ENCODE measurements around the gene PKN1.
"Not testable (repeated sequence)": the region's sequence is repeated elsewhere in the genome, so short reads cannot be mapped to it uniquely, and the experiment has no call there.

Gene PKN1

DNA sequence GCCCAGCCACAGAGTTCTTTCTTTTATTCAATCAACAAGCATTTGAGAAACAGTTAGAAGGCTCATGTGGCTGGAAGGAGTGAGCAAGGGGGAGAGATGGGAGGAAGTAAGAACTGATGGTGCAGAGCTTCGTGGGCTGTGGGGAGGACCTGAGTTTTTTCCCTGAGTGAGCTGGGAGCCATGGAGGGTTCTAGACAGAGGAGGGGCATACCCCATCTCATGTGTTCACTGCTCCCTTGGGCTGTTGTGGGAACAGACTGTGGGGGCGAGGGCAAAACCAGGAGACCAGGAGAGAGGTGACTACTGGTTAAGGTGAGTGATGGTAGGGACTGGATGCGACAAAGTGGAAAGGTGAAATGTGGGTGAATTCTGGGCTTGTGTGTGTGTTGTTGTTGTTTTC lies 2.4 kb upstream of the PKN1 start:
- DNase-seq (ENCODE audit: low spot score) = no peak

DNA sequence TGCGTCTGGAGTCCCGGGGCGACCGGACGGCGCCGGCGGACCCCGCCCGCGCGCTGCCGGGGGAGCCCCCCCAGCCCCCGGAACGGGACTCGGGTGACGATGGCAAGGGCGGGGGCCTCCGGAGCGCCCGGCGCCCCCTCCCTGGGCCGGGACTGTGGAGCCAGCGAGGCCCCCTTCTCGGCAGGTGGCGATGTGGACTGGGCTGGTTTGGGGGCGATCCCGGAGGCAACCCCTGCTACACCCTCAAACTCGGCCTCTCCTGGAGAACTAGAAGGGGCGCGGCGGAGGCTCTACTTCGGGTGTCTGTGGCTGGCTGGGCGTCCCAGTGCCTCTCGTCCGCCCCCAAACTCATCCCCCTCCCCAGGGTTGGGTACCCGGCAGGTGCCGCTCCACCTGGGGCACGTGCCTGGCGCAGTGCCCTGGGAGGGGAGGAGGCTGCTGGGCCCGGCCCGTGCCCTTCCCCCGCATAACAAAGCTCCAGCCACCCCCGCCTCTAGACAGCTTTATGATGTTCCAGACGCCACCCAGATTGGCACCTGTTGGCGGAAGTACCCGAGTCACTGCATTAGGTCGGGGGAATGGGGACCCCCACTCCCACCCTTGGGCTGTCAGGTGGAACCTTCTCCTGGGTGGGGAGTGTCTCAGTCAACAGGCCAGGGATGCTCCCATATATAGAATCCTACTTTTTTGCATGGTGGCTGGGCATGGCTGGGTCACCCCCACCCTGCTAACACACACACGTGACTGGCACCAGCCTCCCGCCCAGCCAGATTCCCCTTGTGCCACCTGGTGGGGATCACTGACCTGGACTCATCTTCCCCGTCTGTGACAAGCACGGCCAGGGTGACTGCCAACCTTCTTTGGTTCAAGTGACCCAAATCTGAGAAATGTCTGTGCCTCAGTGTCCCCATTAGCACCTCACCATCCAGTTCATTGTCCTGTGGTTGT lies 722 bp downstream of the PKN1 start:
- DNase-seq (ENCODE audit: low spot score) = peak; percentile 28

DNA sequence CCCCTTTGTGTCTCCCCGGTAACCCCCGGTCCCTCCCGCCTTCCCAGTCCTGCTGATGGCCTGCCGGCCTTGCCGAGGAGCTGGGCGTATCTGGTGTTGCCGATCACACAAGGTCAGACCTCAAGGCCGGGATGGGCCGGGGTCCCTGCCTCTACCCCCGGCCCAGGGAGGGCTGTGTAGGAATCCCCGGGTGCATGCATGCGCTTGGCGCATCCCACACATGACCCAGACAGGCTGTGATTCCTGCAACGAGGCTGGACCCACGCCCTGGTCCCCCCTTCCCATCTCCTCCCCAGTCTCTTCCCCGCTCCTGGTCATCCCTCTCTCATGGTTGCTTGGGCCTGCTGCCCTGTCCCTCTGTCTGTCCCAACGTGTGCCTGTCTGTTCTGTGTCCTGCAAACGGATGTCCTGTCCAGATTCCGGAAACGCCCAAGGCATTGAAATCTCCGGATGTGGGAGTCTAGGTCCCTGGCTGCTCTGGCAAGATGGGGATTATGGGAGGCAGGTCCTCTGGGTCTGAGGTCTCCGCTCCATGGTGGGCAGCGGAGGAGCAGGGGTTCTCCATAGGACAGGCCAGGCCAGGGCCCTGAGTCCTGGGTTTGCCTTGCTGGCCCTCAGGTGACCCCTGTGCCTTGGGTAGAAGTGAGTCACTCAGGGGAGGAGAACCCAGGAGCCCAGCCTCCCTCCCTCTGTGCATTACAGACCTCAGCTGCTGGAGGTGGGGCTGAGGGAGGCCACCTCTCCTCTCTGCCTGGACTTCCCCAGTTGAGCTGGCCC lies 1.6 kb downstream of the PKN1 start:
- DNase-seq (ENCODE audit: low spot score) = peak; percentile 5

DNA sequence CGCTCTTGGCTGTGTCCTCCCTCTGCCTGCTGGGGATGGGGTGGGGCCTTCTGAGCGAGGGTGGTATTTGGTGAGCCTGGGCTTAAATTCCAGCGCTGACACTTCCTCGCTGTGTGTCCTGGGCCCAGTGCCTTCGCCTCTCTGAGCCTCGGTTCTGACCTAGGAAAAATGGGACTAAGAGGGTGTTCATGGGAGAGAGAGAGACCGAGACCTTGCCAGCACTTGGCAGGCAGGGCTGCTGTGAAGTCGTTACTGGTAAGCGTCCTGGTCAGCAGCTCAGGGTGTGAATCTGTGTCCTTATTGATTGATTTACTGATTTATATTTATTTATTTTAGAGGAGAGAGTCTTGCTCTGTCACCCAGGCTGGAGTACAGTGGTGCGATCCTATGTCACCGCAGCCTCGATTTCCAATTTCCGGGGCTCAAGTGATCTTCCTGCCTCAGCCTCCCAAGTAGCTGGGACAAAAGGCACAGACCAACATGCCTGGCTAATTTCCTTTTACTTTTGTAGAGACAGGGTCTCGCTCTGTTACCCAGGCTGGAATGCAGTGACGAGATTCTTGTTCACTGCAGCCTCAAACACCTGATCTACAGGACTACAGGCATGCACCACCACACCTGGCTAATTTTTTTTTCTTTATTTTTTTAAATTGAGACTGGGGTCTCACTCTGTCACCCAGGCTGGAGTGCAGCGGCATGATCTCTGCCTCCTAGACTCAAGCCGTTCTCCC lies 2.4 kb downstream of the PKN1 start:
- DNase-seq (ENCODE audit: low spot score) = no peak

DNA sequence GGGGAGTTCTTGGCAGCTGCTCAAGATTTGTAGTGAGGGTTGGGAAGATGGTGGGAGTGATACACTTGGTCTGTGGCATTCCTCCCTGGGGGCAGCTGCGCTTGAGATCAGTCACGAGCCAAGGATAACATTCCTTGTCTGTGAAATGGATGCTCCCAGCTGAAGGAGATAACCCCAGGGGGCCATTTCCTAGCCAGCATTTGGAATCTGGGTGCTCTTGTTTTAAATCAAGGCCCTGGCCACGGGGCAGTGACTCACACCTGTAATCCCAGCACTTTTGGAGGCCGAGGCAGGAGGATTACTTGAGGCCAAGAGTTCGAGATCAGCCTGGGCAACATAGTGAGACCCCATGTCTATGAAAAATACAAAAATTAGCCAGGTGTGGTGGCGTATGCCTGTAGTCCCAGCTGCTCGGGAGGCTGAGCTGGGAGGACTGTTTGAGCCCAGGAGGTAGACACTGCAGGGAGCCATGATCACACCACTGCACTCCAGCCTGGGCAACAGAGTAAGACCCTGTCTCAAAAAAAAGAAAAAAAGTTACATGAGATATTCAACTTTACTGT lies 4.6 kb downstream of the PKN1 start:
- no peak for DNase-seq (ENCODE audit: low spot score)

DNA sequence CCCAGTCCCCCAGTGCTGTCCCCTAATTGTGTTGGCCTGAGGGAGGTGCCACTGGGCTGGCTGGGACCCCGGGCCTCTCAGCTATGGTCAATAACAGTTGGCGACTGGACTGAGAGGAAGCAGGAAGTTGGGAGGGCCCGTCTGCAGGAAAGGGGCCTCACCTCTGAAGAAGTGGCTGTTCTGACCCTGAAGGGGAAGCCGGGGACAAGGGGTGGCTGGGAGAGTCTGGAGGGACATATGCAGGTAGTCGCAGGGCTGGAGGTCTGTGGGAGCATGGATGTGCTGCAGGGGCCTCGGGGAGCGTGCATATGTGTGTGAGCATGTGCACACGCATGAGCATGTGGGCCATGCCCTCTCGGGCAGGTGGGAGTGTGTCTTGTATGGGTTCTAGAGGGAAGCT lies 5.9 kb downstream of the PKN1 start:
- DNase-seq (ENCODE audit: low spot score) = no peak

DNA sequence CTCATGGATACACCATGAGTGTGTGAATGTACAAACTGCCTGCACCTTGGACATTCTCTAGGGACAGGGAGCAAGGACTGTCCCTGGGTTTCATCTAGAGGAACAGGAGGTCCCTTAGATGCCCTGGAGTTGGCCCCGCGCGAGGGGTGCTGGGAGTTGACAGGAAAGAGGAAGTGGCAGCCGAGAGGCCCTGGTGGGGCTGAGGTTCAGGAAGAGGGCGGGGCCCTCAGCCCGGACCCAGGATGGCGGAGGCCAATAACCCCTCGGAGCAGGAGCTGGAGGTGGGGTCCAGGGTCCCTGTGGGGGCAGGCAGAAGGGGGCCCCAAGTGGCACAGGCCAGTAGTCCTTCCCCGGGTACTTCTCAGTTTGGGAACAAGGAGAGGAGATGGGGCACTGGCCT lies 6.9 kb downstream of the PKN1 start:
- DNase-seq (ENCODE audit: low spot score) = no peak

DNA sequence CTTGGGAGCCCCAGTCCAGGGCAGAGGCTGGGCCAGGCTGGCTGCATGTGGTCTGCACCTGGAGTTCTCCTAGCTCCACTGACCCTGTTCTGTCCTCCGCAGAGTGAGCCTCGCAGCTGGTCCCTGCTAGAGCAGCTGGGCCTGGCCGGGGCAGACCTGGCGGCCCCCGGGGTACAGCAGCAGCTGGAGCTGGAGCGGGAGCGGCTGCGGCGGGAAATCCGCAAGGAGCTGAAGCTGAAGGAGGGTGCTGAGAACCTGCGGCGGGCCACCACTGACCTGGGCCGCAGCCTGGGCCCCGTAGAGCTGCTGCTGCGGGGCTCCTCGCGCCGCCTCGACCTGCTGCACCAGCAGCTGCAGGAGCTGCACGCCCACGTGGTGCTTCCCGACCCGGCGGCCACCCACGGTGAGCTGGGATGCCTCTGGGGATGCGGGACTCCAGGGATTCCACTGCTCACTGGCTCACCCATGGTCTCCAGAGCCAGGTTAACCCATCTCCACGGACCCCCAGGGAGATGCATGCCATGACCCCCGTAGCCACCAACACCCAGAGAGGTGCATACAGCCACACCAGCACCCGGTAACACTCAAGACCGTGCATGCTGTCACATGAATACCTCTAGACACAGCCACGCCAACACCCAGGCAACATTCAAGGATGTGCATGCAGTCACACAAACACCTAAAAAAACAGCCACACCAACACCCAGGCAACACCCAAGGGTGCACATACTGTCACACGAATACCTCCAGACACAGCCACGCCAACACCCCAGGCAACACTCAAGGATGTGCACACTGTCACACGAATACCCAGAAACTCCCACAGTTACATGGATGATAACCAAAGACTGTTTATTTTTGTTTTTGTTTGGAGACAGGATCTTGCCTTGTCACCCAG lies 8.2 kb downstream of the PKN1 start:
- no peak for DNase-seq (ENCODE audit: low spot score)

DNA sequence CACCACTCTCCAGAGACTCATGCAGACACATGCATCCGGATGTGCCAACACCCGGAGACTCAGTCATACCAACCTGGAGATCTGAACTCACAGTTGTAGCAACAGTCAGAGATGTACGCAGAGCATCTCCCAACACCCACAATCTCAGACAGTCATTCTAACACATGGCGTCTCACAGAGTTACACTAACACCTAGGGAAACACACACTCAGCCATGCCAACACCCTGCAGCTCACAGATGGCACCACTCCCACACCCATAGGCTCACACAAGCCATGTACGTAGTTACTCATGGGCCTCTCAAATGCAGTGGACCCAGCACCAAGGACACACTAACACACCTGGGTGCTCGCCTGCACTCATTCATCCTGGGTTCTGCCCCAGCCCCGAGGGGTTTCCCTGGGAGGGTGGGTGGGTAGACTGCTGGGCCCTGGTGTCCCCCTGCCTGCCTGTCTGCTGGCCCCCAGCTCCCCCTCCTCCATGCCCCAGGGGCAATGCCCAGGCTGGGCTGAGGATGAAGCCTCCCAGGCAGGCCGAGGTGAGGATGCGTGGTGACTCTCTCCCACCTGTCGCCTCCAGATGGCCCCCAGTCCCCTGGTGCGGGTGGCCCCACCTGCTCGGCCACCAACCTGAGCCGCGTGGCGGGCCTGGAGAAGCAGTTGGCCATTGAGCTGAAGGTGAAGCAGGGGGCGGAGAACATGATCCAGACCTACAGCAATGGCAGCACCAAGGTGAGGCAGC lies 10.0 kb downstream of the PKN1 start:
- DNase-seq (ENCODE audit: low spot score) = no peak

DNA sequence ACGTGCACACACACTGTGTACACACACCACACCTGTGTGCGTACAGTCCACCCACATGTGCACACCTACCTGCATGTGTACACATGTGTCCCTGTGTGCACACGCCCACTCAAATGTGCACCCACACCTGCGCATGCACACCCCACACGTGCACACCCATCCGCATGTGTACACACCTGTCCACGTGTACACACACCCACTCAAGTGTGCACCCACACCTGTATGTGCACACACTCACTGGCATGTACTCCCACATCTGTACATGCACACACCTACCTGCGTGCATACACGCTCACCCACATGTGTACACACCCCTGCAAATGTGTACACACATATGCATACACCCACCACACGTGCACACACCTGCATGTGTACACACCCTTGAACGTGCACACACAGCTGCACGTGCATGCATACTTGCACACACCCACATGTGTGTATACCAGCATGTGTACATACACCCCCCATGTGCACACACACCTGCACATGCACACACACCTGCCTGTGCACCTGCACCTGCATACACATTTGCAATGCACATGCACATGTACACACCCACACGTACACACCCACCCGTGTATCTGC lies 10.6 kb downstream of the PKN1 start:
- no peak for DNase-seq (ENCODE audit: low spot score)

DNA sequence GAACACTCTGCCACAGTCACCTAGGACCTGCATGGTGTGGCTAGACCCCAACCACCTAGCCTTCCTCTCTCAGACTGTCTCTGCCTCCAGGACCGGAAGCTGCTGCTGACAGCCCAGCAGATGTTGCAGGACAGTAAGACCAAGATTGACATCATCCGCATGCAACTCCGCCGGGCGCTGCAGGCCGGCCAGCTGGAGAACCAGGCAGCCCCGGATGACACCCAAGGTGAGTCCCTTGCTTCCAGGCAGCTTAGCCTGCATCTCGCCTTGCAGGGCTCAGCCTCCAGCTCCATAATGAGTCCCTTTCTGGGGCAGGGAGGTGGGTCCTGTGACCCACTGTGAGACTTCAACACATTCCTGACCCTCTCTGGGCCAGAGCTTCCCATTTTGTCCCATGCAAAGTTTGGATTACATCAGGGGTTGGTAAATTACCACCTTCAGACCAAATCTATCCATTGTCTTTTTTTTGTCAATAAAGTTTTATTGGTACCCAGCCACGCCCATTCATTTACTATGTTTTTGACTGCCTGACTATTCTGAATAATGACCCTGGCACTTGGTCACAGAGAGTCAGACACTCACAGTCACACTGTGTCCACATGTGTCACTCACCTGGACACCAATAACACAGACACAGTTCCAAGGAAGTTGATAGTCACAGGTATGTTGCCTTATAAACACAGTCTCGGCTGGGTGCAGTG lies 13.4 kb downstream of the PKN1 start:
- no peak for DNase-seq (ENCODE audit: low spot score)

DNA sequence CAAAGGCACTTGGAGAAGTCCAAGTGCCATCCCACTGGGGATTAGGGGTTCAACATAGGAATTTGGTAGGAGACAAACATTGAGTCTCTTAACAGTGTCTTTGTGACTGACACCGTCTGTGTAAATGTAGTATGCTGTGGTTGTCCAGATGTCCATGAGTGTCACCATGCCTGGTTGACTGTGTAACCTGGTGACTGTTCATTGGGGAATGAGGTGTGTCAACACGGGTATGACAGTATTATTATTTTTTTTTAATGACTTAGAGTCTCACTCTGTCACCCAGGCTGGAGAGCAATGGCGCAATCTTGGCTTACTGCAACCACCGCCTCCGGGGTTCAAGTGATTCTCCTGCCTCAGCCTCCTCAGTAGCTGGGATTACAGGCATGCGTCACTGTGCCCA lies 16.2 kb downstream of the PKN1 start:
- DNase-seq (ENCODE audit: low spot score) = no peak

DNA sequence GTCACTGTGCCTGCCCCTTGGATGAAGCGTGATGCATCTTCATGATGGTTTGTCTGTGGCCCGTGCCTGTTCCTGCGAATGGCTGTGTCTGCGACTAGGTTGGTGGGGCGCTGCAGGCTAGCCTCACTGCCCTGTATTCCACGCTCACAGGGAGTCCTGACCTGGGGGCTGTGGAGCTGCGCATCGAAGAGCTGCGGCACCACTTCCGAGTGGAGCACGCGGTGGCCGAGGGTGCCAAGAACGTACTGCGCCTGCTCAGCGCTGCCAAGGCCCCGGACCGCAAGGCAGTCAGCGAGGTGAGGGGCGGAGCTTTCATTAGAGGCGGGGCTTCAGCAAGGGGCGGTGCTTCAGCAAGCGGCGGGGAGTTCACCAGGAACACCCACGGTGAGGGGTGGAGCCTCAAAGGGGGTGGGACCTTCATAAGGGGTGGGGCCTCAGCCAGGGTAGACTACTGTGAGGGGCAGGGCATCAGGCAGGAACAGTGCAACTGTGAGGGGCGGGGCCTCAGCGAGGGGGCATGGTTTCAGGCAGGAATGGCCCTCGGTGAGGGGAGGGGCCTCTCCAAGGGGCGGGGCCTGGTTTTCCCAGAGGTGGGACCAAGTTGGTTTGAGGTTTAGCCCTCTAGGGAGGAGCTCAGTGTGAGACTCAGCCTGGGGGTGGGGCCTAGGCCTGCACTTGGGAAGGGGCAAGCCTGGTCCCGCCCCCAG lies 17.2 kb downstream of the PKN1 start:
- DNase-seq (ENCODE audit: low spot score) = no peak

DNA sequence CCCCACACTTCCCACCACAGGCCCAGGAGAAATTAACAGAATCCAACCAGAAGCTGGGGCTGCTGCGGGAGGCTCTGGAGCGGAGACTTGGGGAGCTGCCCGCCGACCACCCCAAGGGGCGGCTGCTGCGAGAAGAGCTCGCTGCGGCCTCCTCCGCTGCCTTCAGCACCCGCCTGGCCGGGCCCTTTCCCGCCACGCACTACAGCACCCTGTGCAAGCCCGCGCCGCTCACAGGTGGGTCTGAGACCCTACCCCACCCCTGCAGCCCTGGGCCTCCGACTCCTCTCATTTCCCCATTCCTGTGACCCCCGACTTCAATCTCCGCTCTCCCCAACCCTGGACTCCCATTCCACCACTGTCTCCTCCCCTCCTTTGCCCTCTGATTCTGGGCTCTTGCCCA lies 17.8 kb downstream of the PKN1 start:
- no peak for DNase-seq (ENCODE audit: low spot score)

DNA sequence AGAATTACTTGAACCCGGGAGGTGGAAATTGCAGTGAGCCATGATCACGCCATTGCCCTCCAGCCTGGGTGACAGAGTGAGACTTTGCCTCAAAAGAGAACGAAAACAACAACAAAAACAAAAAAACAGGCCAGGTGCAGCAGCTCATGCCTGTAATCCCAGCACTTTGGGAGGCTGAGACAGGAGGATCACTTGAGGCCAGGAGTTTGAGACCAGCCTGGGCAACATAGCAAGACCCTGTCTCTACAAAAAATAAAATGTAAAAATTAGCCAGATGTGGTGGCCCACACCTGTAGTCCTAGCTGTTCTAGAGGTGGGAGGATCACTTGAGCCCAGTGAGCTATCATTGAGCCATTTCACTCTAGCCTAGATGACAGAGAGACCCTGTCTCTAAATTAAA lies 19.2 kb downstream of the PKN1 start:
- DNase-seq (ENCODE audit: low spot score) = not testable (repeated sequence)

DNA sequence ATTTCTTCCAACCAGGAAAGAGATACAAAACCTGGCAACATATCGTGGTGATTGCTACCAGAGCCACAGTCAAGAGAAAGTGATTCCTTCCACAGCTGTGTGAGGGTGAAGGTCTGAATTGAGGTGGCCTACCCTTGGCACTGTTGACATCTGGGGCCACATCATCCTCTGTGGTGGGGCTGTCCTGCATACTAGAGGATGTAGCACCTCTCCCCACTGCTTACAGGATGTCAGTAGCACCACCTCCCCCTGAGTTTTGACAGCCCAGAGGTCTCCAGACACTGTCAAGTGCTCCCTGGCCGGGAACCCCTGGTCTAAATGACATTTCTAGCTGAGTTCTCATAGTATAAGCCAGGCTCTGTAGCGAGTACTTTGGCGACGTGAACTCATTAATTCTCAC lies 26.6 kb downstream of the PKN1 start:
- DNase-seq (ENCODE audit: low spot score) = no peak

DNA sequence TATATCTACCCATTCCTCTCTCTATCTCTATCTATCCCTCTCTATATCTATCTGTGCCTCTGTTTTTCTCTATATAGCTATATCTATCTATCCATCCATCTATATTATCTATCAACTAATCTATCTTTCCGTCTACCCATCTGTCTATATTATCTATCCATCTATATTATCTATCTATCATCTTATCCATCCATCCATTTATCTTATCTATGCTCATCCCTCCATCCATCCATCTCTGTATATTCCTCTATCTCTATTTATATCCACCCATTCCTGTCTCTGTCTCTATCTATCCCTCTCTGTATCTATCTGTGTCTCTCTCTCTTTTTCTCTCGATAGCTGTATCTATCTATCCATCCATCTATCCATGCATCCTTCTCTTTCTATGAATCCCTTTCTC lies 27.8 kb downstream of the PKN1 start:
- DNase-seq (ENCODE audit: low spot score) = no peak

DNA sequence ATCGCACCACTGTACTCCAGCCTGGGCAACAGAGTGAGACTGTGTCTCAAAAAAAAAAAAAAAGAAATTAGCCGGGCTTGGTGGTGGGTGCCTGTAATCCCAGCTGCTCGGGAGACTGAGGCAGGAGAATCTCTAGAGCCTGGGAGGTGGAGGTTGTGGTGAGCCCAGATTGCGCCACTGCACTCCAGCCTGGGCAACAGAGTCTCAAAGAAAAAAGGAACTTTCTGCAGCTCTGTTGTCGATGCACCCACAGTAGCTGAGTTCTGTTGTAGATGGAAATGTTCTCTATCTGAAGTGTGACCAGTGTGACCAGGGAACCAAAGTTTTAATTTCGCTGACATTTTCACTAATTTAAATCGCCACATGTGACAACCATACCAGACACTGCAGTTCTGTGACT lies 29.3 kb downstream of the PKN1 start:
- DNase-seq (ENCODE audit: low spot score) = not testable (repeated sequence)

DNA sequence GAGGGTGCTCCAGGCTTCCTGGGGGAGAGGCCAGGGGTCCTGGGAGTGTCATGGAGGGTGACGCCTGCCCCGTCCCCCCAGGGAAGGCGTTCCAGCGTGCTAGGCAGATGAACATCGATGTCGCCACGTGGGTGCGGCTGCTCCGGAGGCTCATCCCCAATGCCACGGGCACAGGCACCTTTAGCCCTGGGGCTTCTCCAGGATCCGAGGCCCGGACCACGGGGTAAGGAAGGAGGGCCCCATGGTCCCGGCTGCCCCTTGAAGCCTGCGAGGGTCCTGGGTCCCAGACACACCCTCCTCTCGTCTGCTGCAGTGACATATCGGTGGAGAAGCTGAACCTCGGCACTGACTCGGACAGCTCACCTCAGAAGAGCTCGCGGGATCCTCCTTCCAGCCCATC lies 30.6 kb downstream of the PKN1 start:
- DNase-seq (ENCODE audit: low spot score) = no peak
